D721Med (cell line): ENCODE results near the gene PLCZ1.

Experiments
- DNase-seq: peaks from one replicate; pipeline ENCODE4 v3.0.0; 2011; ENCODE audit warnings: low spot score; ENCODE audit not compliant: insufficient read length
- FAIRE-seq: peaks from 2 replicates; lab custom pipeline; 2011; peaks lifted over from hg19 to GRCh38; lab: Jason Lieb, UNC
- CTCF ChIP-seq: IDR thresholded peaks from 2 replicates; pipeline ENCODE4 v1.5.1; 2012; ENCODE audit warnings: mild to moderate bottlenecking, control low read depth; ENCODE audit not compliant: insufficient read depth; ENCODE audit errors: missing control alignments

PLCZ1 gene

GRCh38 chr12:18655351-18655750 lies 82.5 kb downstream of the PLCZ1 start:
- no peak for DNase-seq
- no peak for FAIRE-seq
- no peak for TF ChIP-seq CTCF

- DNase-seq, result no peak
- no peak for FAIRE-seq
- no peak for TF ChIP-seq CTCF
Measured at GRCh38 chr12:18653465-18653864, 84.3 kb downstream of the PLCZ1 start.

GRCh38 chr12:18652596-18652995 lies 85.2 kb downstream of the PLCZ1 start:
- no peak for FAIRE-seq
- DNase-seq, result no peak
- no peak for TF ChIP-seq CTCF

GRCh38 chr12:18651525-18651924 lies 86.3 kb downstream of the PLCZ1 start:
- FAIRE-seq (no peak), DNase-seq (no peak)
- TF ChIP-seq CTCF, result no peak

- FAIRE-seq (no peak), DNase-seq (no peak)
- TF ChIP-seq CTCF, result no peak
Measured at GRCh38 chr12:18646286-18646890, 91.4 kb downstream of the PLCZ1 start.

- FAIRE-seq (no peak), DNase-seq (no peak)
- TF ChIP-seq CTCF, result no peak
Measured at GRCh38 chr12:18644564-18644963, 93.2 kb downstream of the PLCZ1 start.

- DNase-seq (no peak), FAIRE-seq (no peak)
- no peak for TF ChIP-seq CTCF
Measured at GRCh38 chr12:18643681-18644080, 94.1 kb downstream of the PLCZ1 start.
